Stomach (tissue), 4 donors: Measurements from ENCODE around the gene ACACB.

Source experiments
- CTCF ChIP-seq, 7 experiments: fragments of 450-650 bp in 4 of 7; fragments of 200-600 bp in 3 of 7; sonication (generic) in 3 of 7; IDR thresholded peaks; one replicate each; pipeline ENCODE4 v1.5.1; 2016 to 2019; ENCODE audit warnings: antibody characterized with exemption in 7 of 7, control low read depth in 2 of 7, mild to moderate bottlenecking in 1 of 7
- POLR2A ChIP-seq, 4 donors: fragments of 450-650 bp; IDR thresholded peaks; one replicate each; pipeline ENCODE4 v1.6.1; 2016; ENCODE audit warnings: antibody characterized with exemption in 4 of 4, control low read depth in 2 of 4, mild to moderate bottlenecking in 1 of 4, moderate library complexity in 1 of 4
- POLR2AphosphoS5 ChIP-seq, 3 donors: sonication (generic); formaldehyde crosslinking; IDR thresholded peaks; one replicate each; pipeline ENCODE4 v1.6.1; 2016; ENCODE audit warnings: antibody characterized with exemption in 3 of 3

- TF ChIP-seq CTCF (IDR thresholded peaks at IDR 0.05), result no peak
- no peak for TF ChIP-seq POLR2A (IDR thresholded peaks at IDR 0.05)
- no peak for TF ChIP-seq POLR2AphosphoS5 (IDR thresholded peaks at IDR 0.05)
Observed at GRCh38 chr12:109247831-109248654, 131.7 kb downstream of the ACACB start.
